ENCODE results near the gene NTN1.
"Not testable (repeated sequence)": the region's sequence is repeated elsewhere in the genome, so short reads cannot be mapped to it uniquely, and the experiment has no call there.

Gene NTN1

GRCh38 chr17:9141425-9141753 lies 120.1 kb downstream of the NTN1 start:
- no peak for DNase-seq (ENCODE audit: low read depth)
- no peak overlapping the region for H3K4me3 ChIP-seq (ENCODE audit: low read depth, low read length)

DNA sequence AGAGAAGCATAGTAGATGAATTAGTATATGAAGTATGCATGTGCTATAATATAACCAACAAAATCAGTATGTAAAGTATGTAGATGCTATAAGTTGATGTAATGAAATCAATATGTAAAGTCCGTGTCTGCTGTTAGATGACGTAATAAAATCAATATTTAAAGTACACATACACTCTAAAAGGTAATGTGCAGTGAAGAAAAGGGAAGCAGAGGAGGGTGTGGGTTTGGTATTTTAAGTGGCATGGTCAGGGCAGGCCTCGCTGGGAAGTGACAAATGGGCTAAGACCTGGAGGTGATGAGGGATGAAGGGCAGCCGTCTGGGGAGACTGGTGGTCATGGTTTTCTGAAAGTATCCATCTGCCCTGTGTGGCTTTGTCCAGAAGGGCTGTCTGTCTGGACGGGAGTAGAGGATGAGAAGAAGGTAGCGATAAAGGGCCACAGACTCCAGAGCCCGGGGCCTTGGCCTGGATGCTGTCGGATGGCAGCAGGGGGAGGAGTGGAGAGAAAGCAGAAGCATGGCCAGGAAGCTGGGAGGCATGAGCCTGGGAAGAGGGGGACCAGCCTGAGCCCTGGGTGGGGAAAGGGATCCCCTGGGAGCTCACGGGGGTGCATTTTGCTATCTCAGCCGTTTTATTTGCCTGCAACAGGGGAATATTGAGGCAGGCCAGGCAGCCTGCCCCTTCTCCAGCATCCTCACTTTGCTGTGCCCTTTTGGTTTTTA lies 121.6 kb downstream of the NTN1 start:
- H3K4me3 ChIP-seq (ENCODE audit: low read depth, low read length): no peak overlapping the region
- no peak for DNase-seq (ENCODE audit: low read depth)

DNA sequence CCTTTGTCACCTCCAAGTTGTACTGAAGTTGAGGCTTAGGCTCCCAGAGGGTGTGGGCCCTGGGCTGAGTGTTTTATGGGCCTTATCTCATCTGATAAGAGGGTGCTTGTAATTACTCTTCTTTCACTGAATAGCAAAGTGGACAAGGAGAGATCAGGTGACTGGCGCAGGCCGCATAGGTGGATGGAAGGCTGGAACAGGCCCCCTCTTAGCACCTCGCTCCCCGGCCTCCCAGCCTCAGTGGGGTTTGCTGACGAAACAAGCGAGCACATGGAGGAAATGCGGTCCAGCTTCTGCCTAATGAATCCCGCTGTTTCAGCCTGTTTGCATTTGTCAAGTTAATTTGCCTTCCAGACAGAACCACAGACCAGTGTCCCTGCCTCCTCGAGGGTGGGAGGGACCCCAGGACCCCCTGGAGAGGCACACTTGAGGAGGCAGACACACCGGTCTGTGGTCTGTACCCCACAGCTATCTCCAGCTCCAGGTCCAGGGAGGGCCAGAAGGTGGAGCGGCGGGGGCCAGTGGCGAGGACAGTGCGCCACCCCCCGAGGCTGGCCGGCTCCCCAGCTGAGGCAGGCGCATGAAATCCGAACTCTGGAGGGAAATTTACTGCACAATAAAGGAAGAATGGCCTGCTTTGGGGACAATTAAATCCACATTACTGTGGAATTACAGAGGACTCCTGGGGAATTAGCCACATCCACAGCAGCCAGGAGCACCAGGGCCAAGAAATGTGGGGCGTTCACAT lies 123.4 kb downstream of the NTN1 start:
- DNase-seq (ENCODE audit: low read depth): no peak
- no peak overlapping the region for H3K4me3 ChIP-seq (ENCODE audit: low read depth, low read length)

DNA sequence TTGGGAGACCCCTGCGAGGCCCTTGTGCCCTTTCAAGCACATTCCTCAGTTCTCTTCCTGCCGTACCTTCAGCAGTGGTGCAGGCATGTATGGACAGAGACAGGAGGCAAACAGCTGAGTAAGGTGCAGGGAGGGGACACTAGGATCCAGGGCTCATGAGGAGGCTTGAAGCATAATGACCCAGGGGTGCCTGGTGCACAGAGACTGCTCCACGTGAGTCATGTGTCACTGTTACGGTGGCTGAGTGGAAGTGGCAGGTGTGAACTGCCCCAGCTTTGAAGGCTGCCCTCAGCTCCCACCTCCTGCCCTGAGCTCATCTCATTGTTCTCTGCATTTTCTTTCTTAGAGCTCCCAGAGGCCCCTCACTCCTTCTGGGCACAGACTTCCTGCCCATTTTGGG lies 124.8 kb downstream of the NTN1 start:
- DNase-seq (ENCODE audit: low read depth): no peak
- no peak overlapping the region for H3K4me3 ChIP-seq (ENCODE audit: low read depth, low read length)

DNA sequence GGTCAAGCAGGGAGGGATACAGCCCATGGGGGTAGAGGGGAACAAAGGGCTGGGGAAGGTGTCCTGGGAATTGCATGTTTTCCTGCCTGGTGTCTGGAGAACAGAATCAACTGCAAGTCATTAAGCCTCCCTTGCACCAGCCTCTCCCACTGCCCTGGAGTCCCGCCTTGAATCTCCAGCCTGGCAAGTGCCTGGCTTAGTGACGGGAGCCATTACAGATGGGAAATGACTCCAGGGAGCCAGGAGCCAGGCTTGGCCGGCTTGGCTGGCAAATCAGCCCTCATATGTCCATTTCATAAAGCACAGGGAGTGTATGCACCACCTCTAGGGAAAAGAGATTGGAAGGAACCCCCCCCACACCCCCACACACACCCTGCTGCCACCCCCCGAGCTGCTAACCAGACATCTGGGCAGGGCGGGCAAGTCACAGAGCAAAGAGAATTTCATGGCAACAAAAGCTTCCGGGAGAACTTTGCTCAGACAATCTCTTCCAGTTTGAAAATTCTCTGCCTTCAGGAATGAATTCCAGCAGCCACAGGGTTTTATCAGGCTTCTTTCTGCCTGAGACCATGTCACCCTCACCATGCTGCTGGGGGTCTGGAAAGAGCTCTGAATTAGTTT lies 127.7 kb downstream of the NTN1 start:
- no peak overlapping the region for H3K4me3 ChIP-seq (ENCODE audit: low read depth, low read length)
- DNase-seq (ENCODE audit: low read depth): no peak

DNA sequence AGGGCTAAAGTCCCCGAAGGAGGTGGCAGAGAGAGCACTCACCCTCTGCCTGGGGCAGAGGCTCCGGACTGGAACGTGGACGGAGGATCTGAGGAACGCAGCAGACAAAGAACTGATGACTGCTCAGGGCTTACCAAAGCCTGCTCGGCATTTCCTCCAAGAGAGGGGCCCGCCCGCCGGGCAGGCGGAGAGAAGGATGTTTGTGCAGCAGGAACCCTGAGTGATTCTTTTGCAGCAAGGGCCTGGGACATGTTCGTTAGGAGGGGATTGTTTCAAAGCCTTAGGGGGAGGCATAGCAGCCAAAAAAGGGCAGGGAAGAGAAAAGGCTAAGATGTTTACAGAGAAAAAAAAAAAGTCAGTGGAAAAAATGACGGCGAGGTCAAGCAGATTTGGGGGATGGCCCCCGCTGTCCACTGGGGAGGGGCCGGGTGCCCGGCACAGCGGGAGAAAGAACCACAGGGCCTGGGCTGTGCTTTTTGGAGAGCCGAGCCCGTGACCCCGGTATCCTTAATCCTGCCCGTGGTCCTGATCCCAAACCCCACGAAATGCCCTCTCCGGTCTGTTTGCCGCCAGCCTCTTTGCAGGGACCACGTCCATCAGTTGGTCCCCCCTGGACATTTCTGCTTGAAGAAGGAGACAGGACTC lies 129.3 kb downstream of the NTN1 start:
- H3K4me3 ChIP-seq (ENCODE audit: low read depth, low read length): no peak overlapping the region
- no peak for DNase-seq (ENCODE audit: low read depth)

GRCh38 chr17:9151091-9151490 lies 129.8 kb downstream of the NTN1 start:
- no peak overlapping the region for H3K4me3 ChIP-seq (ENCODE audit: low read depth, low read length)
- no peak for DNase-seq (ENCODE audit: low read depth)

DNA sequence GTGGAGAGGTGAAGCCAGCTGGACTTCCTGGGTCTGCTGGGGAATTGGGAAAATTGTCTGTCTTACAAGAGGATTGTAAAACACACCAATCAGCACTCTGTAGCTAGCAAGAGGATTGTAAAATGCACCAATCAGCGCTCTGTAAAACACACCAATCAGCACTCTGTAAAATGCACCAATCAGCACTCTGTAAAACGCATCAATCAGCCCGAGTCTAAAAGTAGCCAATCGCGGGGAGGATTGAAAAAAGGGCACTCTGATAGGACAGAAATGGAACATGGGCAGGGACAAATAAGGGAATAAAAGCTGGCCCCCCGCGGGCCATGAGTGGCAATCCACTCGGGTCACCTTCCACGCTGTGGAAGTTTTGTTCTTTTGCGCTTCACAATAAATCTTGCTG lies 130.4 kb downstream of the NTN1 start:
- DNase-seq (ENCODE audit: low read depth): not testable (repeated sequence)

DNA sequence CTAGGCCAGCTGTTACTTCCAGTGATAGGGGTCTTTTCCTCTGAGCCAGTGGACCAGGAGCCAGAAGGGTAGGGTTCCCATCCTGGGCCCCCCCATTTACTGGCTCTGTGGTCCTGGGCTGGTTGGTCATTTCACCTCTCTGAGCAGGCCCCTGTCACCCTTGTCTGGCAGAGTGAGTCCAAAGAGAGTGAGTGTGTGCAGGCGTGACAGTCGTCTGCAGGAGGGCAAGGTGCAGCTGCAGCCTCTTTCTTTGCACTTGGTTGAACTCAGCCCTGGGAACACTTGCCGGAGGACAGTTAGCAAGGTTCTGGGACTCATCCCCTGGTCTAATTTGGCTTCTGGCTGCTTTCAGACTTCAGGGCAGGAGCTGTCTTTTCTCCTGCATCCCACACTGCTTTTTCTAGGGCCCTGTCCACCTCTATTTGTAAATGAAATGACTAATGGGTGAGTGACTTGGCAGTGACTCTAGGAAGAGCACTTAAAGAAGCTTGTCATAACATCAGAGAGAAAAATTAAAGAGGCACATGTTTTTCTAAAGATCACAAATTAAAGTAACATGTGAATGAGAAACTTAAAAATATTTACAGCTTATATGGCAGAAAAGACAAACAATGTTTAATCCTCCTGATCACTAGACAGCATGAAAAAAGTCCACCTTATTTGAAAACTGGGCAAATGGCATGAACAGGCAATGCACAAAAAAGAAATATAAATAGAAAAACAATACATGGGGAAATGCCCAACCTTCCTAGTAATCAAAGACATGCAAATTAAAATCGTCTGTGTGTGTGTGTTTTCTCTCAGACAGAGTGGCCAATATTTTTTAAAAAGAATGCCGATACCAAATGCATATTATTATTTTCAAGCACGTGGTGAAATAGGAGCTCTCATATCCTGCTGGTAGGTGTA lies 137.5 kb downstream of the NTN1 start:
- H3K4me3 ChIP-seq (ENCODE audit: low read depth, low read length): no peak overlapping the region
- no peak for DNase-seq (ENCODE audit: low read depth)

More for the DNA sequence above, 130.4 kb downstream of the NTN1 start:
- H3K4me3 ChIP-seq (ENCODE audit: low read depth, low read length): not testable (repeated sequence)

GRCh38 chr17:9162275-9162985 lies 141.1 kb downstream of the NTN1 start:
- H3K4me3 ChIP-seq (ENCODE audit: low read depth, low read length): no peak overlapping the region
- DNase-seq (ENCODE audit: low read depth): no peak

GRCh38 chr17:9166788-9167187 lies 145.5 kb downstream of the NTN1 start:
- H3K4me3 ChIP-seq (ENCODE audit: low read depth, low read length): no peak overlapping the region
- DNase-seq (ENCODE audit: low read depth): no peak

GRCh38 chr17:9167379-9167778 lies 146.1 kb downstream of the NTN1 start:
- H3K4me3 ChIP-seq (ENCODE audit: low read depth, low read length): no peak overlapping the region
- DNase-seq (ENCODE audit: low read depth): no peak

DNA sequence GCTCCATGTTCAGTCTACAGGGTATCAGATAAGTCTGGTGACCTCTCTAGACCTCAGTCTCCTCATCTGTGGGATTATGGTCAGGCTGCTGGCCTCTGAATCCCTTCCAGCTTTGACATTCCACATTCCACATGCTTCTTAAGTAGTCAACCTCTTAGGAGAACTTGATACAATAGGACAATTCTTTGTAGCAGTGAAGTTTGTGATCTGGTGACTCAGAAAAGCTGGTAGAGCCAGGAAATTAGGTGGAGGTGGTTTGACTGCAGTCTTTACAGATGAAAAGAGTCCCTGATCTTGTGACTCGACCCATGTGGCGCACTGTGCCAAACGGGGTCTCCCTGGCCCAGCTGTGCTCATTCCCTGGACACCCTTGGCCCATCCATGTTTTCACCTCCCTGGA lies 147.8 kb downstream of the NTN1 start:
- H3K4me3 ChIP-seq (ENCODE audit: low read depth, low read length): no peak overlapping the region
- DNase-seq (ENCODE audit: low read depth): no peak

GRCh38 chr17:9170336-9170735 lies 149.0 kb downstream of the NTN1 start:
- no peak for DNase-seq (ENCODE audit: low read depth)
- no peak overlapping the region for H3K4me3 ChIP-seq (ENCODE audit: low read depth, low read length)

- DNase-seq (ENCODE audit: low read depth): no peak
- no peak overlapping the region for H3K4me3 ChIP-seq (ENCODE audit: low read depth, low read length)
These were observed 149.5 kb downstream of the NTN1 start for GRCh38 chr17:9170853-9171252.

DNA sequence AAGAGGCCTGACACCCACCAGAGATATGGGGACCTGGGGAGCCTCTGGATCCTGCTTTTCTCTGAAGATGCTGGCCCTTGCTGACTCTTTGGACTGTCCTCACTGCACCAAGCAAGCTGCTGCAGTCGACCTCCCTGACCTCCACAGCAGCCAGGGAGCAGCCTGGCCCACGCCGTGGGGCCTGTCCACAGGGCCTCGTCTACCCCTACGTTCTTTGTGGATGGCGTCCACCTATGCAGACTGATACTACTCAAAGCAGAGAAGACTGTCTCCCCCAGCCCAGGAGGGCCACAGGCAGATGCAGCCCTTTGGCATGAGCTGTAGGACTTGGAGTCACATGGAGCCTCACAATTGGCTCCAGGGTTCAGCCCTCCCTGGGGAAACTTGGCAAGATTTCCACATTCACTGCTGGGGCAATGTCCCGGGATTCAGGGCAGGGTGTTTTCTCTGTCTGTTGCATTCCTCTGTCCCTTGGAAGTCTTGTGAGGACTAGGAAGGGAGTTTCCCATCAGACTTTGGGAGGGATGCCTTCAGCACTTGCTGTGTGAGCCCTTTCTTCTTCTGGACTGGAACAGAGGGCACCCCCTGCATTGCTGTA lies 152.2 kb downstream of the NTN1 start:
- no peak for DNase-seq (ENCODE audit: low read depth)
- no peak overlapping the region for H3K4me3 ChIP-seq (ENCODE audit: low read depth, low read length)

GRCh38 chr17:9174312-9174711 lies 153.0 kb downstream of the NTN1 start:
- no peak overlapping the region for H3K4me3 ChIP-seq (ENCODE audit: low read depth, low read length)

DNA sequence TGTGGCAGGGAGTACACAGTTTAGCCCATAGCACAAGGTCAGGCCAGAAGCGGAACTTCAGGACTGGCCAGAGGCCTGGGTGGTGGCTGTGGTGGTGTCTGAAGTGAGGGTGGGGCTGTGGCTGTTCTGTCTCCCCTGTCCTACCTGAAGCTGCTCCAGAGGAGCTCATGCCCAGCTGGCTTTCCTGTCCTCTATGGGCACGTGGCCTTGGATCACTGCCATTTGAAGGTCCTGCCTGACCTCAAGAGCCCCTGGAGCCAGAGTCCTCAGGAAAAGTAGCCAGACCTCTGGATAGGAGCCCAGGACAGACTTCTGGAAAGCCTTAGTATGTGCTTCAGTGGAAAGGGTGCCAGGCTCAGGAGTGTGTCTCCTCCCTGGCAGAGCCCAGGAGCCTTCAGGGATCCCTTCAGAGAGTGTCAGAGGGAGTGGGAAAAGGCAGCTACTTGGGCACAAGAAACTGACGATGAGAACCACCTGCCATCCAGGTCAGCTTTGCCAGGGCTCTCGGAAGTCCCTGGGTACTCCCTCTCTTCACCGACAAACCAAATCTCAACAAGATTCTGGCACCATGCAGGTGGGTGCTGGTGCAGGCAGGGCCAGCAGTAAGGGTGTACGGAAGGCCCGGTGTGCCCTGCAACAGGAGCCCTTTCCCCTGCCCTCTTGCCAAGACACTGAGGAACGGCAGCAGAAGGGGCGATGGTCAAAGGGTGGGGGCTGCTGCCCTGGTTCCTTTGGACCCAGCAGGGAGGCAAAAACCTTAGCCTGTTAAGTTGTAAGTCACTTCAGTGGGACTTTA lies 153.7 kb downstream of the NTN1 start:
- no peak overlapping the region for H3K4me3 ChIP-seq (ENCODE audit: low read depth, low read length)
- DNase-seq (ENCODE audit: low read depth): no peak

More at GRCh38 chr17:9174312-9174711, 153.0 kb downstream of the NTN1 start:
- no peak for DNase-seq (ENCODE audit: low read depth)

All from skeletal muscle cell (primary cell).